Germinal center (tissue), 1 donor: ENCODE data around the gene TEAD1.

Source experiments
- DNase-seq: peaks from one replicate; pipeline ENCODE4 v3.0.0; 2012; ENCODE audit warnings: mixed read lengths, low spot score

Gene TEAD1

DNA sequence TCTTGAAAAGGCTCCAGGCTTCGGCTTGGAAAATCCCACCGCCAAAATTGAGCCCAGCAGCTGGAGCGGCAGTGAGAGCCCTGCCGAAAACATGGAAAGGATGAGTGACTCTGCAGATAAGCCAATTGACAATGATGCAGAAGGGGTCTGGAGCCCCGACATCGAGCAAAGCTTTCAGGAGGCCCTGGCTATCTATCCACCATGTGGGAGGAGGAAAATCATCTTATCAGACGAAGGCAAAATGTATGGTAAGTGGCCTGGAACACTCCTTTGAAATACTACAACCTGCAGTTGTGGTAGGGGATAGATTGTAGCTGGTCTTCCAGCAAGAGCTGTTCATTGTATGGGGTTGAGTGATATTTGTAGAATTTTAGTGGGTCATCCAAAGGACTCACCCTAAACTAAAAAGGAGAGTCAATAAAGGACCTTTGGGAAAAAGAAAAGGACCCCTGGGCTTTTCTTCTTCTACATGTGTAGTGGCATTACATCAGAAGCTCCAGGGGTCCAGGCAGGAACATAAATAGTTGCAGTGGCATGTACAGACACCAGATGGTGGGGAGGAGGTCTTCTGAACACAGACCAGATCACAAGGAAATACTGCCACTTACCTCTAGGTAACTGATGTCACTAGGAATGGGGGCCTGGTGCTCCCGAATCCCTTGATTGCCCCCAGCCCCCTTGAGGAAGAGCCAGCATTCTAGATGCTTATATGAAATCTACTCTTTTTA is 90.1 kb downstream of the TEAD1 start:
- no peak for DNase-seq

DNA sequence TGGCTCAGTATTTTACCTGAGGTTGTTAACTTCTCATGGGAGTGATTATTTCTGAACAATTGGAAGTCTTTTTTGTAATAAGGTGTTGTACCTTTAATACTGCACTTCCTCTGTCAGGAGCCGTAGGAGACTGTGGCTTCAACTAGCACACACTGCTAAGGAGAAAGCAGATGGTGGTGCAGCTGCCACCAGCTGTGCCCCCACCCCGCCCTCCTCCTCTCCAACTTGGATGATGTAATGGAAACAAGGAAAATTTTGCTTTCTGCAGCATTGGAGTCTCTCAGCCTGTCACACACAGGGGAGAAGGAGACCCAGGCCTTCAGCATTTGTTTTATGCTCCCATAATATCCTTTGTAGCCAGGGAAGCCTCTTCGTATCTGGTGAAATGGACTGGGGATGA is 91.2 kb downstream of the TEAD1 start:
- DNase-seq: no peak

DNA sequence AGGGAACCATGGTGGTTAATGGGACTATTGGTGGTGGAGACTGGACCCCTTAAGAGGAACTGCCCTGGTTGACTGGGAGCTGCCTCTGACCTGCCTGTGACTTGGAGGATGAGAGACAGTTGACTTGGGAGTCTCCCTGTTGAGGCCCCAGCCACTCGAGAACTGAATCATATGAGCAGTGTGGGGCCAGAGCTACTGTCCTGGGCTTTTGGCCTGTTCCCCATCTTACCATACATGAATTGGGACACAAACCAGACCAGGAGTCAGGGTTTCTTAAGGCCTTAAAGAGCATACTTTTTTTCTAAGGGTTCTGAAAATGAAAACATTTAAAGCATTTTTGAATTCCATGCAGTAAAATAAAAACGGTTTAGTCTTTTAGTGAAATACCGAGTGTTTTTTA is 92.8 kb downstream of the TEAD1 start:
- DNase-seq: no peak

DNA sequence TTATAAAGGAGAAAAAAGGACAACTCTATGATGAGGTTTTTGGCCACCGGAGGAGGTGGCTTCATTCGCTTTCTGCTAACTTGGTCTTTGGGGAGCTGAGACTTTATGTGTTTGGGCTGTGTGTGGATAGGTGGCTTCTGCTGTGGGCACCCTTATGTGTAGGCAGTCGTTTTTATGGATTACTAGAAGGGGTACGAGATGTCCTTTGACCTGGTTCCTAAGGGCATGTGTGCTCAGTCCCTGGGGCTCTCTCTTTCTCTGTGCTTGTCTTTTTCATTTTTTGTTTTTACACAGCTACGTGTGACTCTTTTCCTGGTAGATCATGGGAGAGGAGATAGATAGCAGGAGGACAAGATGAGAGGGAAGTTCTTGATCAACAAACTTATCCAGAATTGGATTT is 93.4 kb downstream of the TEAD1 start:
- no peak for DNase-seq

DNA sequence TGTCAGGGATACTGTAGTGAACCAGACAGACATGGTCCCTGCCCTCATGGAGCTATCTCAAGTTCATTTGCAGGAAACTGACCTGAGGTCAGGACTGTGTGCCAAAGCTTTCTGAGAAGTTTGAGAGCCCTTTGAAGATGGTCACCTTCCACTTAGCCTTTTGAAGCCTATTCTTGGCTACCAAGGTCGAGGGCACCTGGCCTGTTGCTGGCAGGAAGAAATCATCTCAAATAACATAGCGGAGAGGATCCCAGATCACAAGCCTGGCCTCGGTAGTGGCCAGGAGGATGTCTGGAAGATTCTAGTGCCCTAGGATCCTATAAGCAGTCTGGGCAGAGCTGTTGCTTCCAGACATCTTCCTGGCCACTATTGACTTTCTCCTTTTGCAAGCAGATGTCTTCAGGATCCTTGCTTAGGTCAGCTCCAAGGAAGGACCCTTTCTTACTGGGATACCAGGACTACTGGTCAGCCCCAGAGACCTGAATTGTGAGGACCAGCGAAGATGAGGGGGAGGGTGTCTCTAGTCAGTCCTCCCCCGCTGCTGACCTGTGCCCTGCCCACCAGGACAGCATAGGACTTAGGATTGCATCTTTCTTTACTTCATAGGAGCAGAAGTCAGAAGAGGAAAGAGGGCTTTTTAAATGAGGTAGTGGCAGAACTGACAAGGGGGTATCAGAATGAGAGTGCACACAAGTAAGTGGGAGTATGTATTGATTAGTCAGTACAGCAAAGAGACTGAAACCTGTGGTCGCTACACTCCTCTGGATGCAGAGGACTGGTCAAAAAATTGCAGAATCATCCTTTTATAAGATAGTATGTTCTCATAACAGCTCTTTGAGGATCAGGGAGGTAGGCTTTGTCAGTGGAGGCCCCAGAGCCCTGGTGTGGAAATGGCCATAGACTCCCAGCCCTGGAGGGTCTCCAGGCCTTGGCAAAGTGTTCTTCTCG is 94.8 kb downstream of the TEAD1 start:
- no peak for DNase-seq

DNA sequence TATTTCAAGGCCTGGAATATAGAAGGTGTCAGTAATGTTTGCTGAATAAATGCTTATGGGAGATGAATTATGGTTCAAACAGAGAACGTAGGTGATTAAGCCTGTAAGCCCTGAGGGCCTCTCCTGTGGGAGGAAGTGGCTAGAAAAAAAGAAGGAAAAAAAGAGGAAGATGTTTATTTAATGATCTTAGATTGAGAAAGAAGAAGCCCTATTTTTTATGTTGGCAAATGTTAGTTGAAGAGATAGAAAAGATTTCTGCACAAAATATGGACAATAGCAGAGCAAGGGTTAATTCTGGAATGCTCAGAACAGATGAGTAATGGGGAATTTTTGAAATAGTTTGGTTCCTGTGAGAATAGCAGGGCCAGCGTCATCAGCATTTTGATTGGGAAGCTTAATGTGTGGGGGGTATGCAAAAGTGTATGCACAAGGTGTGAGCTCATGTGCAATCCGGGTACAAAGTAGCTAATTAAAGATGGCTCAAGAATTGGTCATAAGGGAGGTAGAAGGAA is 95.7 kb downstream of the TEAD1 start:
- DNase-seq: no peak

DNA sequence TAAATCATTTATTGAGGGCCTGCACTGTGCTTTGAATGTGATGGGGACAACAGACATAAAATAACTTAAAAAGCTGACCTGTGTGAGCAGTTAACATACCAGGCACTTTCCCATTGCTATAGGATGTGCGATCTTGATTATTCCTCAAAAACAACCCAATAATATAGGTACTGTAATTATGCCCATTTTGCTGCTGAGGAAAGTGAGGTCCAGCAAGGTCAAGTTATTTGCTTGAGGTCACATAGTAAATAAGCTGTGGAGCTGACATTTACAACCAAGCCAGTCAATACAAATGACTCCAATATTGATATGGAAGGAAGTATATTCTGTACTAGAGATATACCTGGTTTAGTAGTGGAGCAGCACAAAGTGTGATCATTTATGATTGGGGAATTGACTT is 96.2 kb downstream of the TEAD1 start:
- no peak for DNase-seq

DNA sequence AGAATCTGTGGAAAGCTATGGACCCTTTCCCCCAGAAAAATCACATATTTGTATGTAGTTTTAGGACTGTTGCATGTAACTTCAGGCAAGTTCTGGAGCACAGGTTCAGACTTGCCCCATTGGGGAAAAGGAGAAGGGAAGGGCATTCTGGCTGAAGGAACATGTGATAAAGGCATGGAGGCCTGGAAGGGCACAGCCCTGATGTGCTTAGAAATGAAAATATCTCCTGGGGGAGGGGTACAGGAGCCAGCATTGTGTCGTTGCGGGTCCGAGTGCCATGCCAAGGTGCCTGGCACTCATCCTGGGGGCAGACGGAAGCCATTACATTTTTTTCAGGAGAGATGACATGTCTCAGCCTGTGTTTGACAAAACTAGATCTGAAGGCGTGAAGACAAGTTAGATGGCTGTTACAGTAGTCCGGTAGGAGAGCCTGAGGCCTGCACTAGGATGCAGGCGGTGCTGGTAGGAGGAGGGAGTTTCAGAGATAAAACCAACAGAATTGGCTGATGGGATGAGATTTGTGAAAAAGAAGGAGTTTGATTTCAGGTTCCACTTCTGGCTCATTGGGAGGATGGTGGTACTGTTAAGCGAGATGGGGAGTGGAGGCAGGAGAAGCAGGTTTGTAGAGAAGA is 96.9 kb downstream of the TEAD1 start:
- no peak for DNase-seq

DNA sequence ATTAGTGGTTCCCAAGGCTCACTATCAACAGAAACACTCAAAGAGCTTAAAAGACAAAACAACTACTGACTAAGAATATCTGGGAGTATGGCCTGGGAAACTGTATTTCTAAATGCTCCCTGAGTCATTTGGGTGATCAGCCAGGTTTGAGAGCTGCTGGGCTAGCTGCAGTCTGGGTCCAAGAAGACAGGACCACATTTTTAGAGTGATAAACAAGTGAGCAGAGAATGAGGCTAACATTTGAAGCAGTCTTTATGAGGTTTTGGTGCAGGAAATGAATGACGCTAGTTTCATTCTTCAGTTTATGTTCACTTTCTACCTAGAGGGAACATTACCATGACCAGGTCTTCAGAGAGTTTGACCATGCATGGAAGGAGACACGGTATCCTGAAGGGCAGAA is 97.7 kb downstream of the TEAD1 start:
- DNase-seq: no peak

DNA sequence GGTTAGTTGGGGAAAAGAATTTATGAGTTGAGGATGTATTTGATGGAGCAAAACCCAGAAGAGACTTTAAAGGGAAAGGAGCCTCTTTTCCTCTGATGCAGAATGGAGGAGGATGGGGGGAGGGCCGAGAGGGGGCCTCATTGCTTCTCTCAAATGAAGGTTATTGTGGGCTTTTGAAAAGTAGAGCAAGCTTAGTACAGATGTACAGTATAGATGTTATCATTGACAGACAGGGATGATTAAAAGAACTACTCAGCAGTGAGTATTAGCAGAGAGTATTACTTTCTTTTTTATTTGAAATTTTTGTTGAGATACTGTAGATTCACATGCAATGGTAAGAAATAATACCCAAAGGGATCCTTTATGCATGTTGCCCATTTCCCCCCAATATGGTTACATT is 98.1 kb downstream of the TEAD1 start:
- no peak for DNase-seq

DNA sequence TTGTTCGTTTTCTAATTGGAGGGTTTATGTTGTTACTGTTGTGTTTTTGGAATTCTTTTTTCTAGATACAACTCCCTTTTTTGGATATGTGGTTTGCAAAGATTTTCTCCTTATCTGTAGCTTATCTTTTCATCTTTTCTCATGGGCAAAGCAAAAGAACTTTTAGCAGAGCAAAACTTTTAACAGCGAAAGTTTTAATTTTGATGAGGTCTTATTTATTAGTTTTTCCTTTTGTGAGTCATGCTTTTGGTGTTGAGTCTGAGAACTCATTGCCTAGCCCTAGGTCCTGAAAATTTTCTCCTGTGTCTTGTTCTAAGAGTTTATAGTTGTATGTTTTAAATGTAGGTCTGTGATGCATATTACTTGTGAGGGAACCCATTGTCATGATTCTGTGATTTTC is 99.4 kb downstream of the TEAD1 start:
- DNase-seq: no peak

DNA sequence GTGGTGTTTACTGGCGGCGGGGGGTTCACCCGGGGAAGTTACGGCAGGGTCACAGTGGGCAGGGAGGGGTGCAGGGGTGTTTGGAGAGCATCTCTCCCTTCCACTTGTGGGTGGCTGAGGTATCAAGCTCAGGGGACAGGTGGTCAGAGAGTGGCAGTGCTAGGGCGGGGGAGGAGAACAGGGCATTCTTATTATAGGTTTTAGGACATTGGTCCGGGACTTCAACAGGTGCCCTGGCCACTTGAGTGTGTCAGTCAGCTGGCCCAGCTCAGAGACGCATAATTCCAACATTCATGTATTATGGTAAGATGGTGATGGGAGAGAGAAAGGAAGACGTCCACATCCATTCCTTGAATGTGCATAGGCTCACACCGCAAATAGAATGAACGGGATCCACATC is 101.7 kb downstream of the TEAD1 start:
- no peak for DNase-seq

DNA sequence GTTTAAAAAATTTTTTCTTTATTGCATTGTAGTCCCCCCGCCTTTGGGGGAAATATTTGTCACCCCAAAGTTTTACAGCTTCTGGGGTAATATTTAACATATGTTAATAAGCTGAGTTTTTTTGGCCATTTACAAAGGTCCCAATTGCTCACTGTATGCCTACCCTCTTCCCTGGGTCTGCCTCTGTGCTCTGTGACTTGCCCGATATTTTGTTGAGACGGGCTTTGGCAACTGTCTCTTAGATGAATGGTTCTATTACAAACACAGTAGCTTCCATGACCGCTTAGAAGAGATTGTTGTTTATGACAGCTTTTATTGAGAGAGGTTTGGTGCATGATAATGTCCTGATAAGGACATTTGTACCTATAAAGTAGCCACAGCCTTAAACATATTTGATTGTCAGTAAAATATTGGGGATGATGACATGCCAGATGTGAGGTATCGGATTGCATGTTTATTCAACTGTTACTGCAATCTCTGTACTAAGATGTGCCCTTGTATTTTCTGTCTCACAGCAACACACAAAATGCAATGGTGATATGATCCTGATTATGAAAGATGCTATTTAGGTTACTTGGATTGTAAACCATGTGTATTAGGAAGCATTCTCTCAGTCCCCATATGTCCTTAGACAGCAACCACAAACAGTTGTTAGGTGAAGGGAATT is 103.1 kb downstream of the TEAD1 start:
- no peak for DNase-seq

DNA sequence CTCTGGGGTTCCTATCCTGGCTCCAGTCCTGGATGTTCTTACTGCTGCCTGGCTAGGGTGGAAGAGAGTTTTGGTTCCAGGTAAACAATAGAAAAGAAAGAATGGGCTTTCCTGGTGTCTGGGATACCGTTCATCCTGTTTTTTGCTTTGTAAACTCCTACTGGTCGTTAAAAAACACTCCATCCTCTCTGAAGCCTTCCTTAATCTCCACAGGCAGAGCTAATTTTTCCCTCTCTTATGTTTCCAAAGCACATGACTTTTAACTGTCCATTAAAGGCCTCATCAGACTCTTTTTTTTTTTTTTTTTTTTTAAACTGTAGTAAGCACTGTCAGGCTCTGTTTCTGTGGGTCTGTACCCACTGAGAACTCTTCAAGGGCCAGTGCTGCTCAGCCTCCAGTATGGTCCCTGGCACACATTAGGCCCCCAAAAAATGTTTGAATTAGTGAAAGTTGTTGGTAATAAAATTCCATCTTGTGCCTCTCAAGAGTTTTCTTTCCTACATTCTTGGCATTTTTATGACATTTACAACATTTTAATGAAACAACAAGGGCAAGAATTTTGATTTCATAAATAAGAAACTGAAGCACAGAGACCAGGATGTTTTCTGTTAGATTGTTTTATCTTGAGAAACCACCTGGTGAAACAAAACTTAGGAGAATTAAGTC is 104.2 kb downstream of the TEAD1 start:
- no peak for DNase-seq

DNA sequence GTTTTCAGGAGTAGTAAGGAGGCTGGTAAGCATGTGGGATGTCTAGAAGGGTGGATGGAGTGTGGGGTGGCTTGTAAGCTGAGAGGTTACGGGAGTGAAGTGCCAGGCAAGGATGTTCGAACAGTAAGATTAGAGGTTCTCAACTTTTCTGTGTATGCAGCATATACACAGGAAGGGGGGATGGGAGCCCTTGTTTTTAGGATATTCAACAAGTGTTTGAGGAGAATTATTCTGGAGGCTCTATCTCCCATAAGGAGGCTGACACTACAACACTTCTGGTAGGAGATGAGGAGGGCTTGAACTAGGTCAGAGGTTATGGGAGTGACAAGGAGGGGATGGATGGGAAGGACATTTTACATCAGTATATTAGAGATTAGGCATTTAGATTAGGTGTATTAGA is 109.5 kb downstream of the TEAD1 start:
- no peak for DNase-seq

DNA sequence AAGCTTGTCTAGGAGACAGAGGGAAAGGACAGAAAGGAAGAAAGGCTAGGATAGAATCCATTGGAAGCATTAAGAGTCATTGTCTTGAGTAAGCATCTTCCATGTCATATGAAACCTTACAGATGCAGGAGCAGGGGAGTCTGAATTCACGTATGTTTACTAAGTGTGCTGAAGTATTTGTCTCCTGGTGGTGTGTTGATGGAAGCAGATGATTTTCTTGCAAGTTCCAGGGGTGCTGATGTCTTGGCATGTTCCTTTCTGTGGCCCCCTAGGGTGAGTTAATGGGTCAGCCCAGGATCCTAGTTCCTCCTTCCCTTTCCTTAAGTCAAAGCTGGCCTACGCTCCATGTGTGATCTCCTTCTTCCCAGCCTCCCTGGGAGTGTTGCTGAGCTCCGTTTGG is 110.2 kb downstream of the TEAD1 start:
- DNase-seq: no peak

DNA sequence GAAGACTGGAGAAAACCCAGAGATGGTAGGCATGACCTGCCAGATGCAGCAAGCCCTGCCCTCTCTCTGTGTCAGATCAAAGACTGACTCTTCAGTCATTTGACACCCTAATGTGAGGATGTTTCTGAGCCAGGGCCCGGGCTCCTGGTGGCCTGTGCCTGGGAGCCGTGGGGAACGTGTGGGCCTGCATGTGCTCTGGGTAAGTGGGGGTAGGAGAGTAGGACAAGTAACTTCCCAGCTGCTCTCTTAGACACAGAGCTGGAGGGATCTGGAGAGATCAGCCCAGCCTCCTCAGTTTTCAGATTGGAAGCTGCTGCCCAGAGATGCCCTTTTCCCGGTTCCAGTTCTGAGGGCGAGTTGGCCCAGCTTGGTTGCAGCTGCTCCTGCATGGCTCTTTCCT is 110.8 kb downstream of the TEAD1 start:
- DNase-seq: no peak

DNA sequence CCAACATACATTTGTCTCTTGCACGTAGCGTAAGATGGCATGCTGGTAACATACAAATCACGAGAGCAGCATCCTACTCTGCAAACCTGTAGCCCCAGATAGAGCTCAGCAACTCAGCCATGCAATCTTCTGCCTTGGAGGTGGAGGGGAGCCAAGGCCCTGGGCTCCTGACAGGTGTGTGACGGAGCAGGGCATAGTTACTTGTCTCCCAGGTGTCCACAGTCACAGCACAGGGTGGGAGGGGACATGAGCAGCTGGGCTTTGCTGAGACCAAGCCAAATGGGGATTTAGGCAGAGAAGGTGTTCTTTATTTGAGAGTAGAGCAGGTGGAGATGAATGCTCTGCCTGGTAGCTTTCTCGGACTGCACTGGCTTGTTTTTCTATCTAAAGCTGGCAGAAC is 111.7 kb downstream of the TEAD1 start:
- no peak for DNase-seq

DNA sequence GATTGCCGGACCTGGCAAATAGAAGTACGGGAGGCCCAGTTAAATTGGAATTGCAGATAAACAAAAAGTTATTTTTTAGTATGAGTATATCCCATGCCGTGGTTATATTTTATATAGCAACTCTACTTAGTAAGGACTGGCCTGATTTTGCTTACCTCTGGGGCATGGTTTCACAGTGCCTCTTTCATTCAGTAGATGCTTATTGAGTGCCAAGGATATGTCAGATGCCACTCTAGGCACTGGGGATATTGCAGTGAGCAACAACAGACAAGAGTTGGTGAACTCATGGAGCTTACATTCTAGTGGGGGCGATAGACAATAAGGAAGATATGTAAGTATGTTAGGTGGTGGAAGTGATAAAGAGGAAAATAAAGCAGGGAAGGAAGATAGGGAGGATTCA is 112.2 kb downstream of the TEAD1 start:
- no peak for DNase-seq

DNA sequence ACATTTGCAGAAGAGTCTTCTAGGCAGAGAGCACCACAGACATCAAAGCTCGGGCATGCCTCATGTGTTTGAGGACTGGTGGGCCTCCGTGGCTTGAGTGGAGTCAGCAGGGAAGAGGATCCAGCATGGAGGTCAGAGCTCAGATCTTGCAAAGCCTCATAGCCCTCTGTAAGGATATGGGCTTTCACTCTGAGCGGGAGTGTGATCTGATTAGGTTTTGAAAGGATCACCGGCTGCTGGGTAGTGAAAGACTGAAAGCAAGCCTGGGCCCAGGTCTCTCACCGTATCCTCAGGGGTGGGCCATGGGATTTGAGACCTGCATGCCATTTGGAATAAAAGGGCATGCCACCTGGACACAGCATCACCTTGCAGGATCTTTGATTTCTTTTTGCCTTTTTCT is 112.7 kb downstream of the TEAD1 start:
- no peak for DNase-seq

DNA sequence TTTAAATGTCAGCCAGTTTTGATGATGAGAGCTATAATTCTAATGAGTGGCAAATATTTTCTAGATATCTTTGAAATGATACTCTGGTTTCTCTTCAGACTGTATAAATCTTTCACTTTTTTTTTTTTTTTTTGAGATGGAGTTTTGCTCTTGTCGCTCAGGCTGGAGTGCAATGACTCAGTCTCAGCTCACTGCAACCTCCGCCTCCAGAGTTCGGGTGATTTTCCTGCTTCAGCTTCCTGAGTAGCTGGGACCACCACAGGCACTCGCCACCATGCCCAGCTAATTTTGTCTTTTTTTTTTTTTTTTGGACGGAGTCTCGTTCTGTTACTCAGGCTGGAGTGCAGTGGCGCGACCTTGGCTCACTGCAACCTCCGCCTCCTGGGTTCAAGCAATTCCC is 113.6 kb downstream of the TEAD1 start:
- no peak for DNase-seq

DNA sequence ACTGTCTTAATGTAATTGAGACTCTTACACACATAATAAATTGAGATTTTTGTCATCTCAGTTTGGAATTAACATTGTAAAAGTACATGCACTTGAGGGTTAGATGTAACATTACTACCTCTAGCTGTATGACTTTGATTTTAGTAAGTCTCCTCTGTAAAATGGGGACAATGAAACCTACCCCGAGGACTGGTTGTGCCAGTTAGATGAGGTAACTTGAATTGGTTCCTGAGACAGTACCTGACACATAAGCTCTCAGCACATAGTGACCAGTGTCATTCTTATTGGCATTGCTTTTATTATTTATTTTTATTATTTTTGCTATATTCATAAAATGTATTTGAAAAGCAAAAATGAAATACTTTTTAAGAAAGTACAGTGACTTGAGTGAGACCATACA is 114.8 kb downstream of the TEAD1 start:
- no peak for DNase-seq
